Esophagus squamous epithelium (tissue), 5 donors: ENCODE results near the gene MEAK7. TPM values are rescaled to one million over a fixed set of nuclear protein-coding genes. Genes with fewer than 3 reads are reported as not detected.

ENCODE experiments used
- DNase-seq: peaks from one replicate; lab custom pipeline; 2025; lab: John Stamatoyannopoulos, UW
- H3K27ac ChIP-seq, 4 donors: fragments of 200-600 bp; sonication (generic); one replicate each; pipeline ENCODE4 v1.5.1; 2016 to 2019; ENCODE audit warnings: mild to moderate bottlenecking in 1 of 4
- H3K27me3 ChIP-seq, 4 donors: fragments of 200-600 bp; sonication (generic); 1 replicate in 3 of 4; 2 replicates in 1 of 4; pipeline versions ENCODE4 v1.5.1 to v1.6.0; 2017 to 2021; ENCODE audit warnings: antibody characterized with exemption in 1 of 4
- H3K36me3 ChIP-seq, 3 donors: fragments of 200-600 bp; sonication (generic); one replicate each; pipeline ENCODE4 v1.5.1; 2016 to 2019
- H3K4me1 ChIP-seq, 3 donors: fragments of 200-600 bp; sonication (generic); one replicate each; pipeline ENCODE4 v1.5.1; 2017 to 2019
- H3K4me3 ChIP-seq, 4 donors: fragments of 200-600 bp; sonication (generic); 1 replicate in 3 of 4; 2 replicates in 1 of 4; pipeline ENCODE4 v1.5.1; 2016 to 2019; ENCODE audit warnings: mild to moderate bottlenecking in 2 of 4, moderate library complexity in 1 of 4
- H3K9me3 ChIP-seq, 3 donors: fragments of 200-600 bp; sonication (generic); one replicate each; pipeline ENCODE4 v1.5.1; 2016 to 2019
- CTCF ChIP-seq, 6 experiments: fragments of 450-650 bp in 4 of 6; fragments of 200-600 bp in 2 of 6; sonication (generic) in 2 of 6; IDR thresholded peaks; one replicate each; pipeline ENCODE4 v1.5.1; 2016 to 2019; ENCODE audit warnings: antibody characterized with exemption in 6 of 6, mild to moderate bottlenecking in 4 of 6, moderate library complexity in 4 of 6
- POLR2A ChIP-seq, 4 donors: fragments of 450-650 bp; IDR thresholded peaks; one replicate each; pipeline ENCODE4 v1.6.1; 2017; ENCODE audit warnings: antibody characterized with exemption in 4 of 4, mild to moderate bottlenecking in 4 of 4, moderate library complexity in 3 of 4
- WGBS, 2 donors: methylation state at CpG; one replicate each; pipeline ENCODE4 v1.1.5; 2018; 5-methylcytosine and 5-hydroxymethylcytosine counted together
- intact Hi-C: fragments of 100-400 bp; cut with DNase I; formaldehyde crosslinking; loops from one replicate; pipeline ENCODE4 v1.15.0; 2022
- total RNA-seq, 4 donors: library from RNA; depleted of rRNA; stranded (reverse); fragments of >200 nt; gene quantifications; one replicate each; pipeline ENCODE4 v1.1.0, GENCODE V29; 2016
- donor health status: DM: yes; HTN: yes; CAD: no.

The MEAK7 gene
- total RNA-seq, 4 donors from 2014 or later = 20.2 to 35.9 (median 29.9) TPM

DNA sequence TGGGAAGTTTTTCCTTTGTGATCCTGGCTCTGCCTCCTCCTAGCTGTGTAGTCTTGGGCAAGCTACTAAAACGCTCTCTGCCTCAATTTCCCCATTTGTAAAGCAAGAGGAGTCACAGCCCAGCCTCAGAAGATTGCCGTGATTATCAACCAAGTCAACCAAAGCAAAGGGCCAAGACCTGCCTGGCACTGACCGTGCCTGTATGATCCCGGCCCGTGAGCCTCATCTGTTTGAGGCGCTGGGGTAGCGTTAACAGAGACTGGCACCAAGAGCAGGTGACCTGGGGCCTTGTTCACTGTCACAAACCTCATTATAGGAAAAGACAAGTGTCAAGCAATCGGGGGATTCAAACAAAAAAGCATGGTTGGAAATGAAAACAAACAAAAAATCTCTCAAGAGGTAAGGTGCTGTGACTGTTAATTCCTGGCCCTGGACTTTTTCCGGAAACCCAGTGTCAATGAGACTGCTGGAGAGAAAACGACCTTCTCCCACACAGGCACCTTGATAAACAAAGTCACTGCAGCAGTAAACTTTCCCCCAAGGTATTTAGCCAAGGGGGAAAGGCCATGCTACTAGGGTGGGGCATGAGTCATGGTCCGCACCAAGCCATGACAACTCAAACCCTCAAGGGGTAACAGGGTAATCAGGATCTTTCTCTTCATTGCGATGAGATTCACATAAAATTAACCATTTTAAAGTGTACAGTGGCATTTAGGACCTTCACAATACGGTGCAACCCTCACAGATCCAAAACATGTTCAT is 5.4 kb downstream of the MEAK7 start:
- WGBS, 2 donors = 80 to 87% methylated on average over 8 to 12 of the region's 13 CpGs
- no peak for TF ChIP-seq CTCF (IDR thresholded peaks at IDR 0.05)
- intact Hi-C loops = no loop called here
- H3K4me1 ChIP-seq = peaks cover 10 to 47% (median 15%) of the 10 kb centered on the region in 3 donors
- peaks cover 9 to 66% (median 10%) of the 10 kb centered on the region in 3 donors for H3K36me3 ChIP-seq
- no peak for DNase-seq
- no peaks in the 10 kb centered on the region for H3K9me3 ChIP-seq
- no peaks in the 10 kb centered on the region for H3K27me3 ChIP-seq
- H3K27ac ChIP-seq = no peak overlapping the region
- no peak overlapping the region for H3K4me3 ChIP-seq

- WGBS, 2 donors = 60 to 100% methylated on average over 1 to 2 of the region's 2 CpGs
- Histone ChIP-seq H3K27ac (no peak overlapping the region), H3K4me3 (no peak overlapping the region), H3K9me3 (no peaks in the 10 kb centered on the region), H3K27me3 (no peaks in the 10 kb centered on the region), H3K4me1 (peaks cover 4 to 38% (median 9%) of the 10 kb centered on the region in 3 donors), H3K36me3 (peaks cover 9 to 74% (median 10%) of the 10 kb centered on the region in 3 donors)
- intact Hi-C loops = no loop called here
- no peak for DNase-seq
- no peak for TF ChIP-seq CTCF (IDR thresholded peaks at IDR 0.05)
- TF ChIP-seq POLR2A (IDR thresholded peaks at IDR 0.05) = no peak
These were observed 6.2 kb downstream of the MEAK7 start for GRCh38 chr16:84498223-84498610.

- DNase-seq = no peak
- no peak for TF ChIP-seq CTCF (IDR thresholded peaks at IDR 0.05)
- no peak for TF ChIP-seq POLR2A (IDR thresholded peaks at IDR 0.05)
- H3K4me1 ChIP-seq = peaks cover 0 to 32% (median 7%) of the 10 kb centered on the region in 3 donors
- intact Hi-C loops = no loop called here
- WGBS, 2 donors = 90 to 91% methylated on average over 18 of the region's 18 CpGs
- peaks cover 10 to 80% (median 13%) of the 10 kb centered on the region in 3 donors for H3K36me3 ChIP-seq
- H3K9me3 ChIP-seq = no peaks in the 10 kb centered on the region
- H3K27me3 ChIP-seq = no peaks in the 10 kb centered on the region
- no peak overlapping the region for H3K4me3 ChIP-seq
- no peak overlapping the region for H3K27ac ChIP-seq
These were observed 6.8 kb downstream of the MEAK7 start for GRCh38 chr16:84497418-84498222.

DNA sequence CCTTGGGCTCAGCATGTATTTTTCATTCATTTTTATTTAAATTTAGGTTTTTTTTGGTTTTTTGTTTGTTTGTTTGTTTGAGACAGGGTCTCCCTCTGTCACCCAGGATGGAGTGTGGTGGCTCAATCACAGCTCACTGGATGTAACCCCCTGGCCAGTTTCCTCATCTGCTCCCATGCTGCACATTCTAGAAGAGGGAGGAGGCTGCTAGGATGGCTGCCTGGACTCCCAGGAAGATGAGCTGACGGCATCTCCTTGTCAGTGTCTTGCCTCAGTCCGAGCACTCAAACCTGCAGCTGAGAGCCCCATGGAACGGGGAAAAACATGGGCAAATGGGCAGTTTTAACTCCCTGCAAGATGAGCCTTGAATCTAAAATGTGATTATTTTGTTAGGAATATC is 7.5 kb downstream of the MEAK7 start:
- Histone ChIP-seq H3K36me3 (peaks cover 10 to 87% (median 16%) of the 10 kb centered on the region in 3 donors), H3K4me3 (no peak overlapping the region), H3K27me3 (no peaks in the 10 kb centered on the region), H3K27ac (no peak overlapping the region), H3K9me3 (no peaks in the 10 kb centered on the region), H3K4me1 (peaks cover 0 to 26% (median 4%) of the 10 kb centered on the region in 3 donors)
- intact Hi-C loops = no loop called here
- TF ChIP-seq CTCF (IDR thresholded peaks at IDR 0.05) = no peak
- no peak for TF ChIP-seq POLR2A (IDR thresholded peaks at IDR 0.05)
- DNase-seq = no peak
- 91 to 100% methylated on average over 3 of the region's 3 CpGs for WGBS, 2 donors

DNA sequence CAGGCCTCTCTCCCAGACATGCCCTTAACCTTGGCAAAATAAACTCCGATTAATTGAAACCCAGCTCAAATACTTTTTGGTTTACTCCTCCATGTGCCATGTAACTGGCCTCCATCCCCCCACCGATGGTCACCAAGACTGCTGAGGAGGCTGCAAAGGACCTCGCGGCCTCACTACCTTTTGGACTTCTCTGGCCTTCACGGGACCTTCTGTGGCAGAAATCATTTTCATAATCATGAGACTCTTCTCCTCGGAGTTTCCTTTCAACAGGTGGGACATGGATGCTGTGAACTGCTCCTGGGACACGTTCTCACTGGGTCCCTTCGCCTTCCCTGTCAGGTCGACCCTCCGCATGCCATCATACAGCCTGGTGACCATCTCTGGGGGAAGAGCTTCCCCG is 9.0 kb downstream of the MEAK7 start:
- H3K36me3 ChIP-seq = peaks cover 10 to 97% (median 16%) of the 10 kb centered on the region in 3 donors
- peaks cover 0 to 11% (median 0%) of the 10 kb centered on the region in 3 donors for H3K4me1 ChIP-seq
- no peak for DNase-seq
- intact Hi-C loops = no loop called here
- H3K9me3 ChIP-seq = no peaks in the 10 kb centered on the region
- TF ChIP-seq POLR2A (IDR thresholded peaks at IDR 0.05) (no peak), CTCF (IDR thresholded peaks at IDR 0.05) (no peak)
- 93 to 94% methylated on average over 10 to 11 of the region's 11 CpGs for WGBS, 2 donors
- H3K27me3 ChIP-seq = no peaks in the 10 kb centered on the region
- no peak overlapping the region for H3K27ac ChIP-seq
- H3K4me3 ChIP-seq = no peak overlapping the region
